ENCODE measurements around the gene PUSL1.

The PUSL1 gene

DNA sequence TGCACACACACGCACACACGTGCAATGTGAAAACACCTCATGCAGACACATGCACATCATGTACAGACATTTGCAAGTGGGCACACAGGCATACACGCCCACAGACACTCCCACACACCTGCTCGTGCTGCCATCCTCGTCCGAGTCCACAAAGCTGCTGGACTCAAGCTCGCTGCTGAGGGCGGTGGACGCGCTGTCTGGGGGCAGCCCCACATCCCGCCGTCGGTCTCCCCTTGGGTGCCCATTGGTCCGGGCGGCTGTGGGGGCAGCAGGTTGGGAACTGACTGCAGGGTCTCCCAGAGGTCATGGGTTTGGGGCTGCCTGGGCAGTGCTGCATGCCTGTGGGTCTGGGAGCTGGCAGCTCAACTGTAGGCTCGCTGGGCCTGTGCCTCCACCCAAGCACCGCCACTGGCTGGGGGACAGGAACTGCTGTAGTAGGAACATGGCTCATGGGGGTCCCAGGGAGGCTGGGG is 33.2 kb downstream of the PUSL1 start:
- DNase-seq (ENCODE audit: low spot score) = no peak
- TF ChIP-seq, protein P1, sequence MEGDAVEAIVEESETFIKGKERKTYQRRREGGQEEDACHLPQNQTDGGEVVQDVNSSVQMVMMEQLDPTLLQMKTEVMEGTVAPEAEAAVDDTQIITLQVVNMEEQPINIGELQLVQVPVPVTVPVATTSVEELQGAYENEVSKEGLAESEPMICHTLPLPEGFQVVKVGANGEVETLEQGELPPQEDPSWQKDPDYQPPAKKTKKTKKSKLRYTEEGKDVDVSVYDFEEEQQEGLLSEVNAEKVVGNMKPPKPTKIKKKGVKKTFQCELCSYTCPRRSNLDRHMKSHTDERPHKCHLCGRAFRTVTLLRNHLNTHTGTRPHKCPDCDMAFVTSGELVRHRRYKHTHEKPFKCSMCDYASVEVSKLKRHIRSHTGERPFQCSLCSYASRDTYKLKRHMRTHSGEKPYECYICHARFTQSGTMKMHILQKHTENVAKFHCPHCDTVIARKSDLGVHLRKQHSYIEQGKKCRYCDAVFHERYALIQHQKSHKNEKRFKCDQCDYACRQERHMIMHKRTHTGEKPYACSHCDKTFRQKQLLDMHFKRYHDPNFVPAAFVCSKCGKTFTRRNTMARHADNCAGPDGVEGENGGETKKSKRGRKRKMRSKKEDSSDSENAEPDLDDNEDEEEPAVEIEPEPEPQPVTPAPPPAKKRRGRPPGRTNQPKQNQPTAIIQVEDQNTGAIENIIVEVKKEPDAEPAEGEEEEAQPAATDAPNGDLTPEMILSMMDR (IDR thresholded peaks at IDR 0.05; ENCODE audit: borderline replicate concordance, control extremely low read depth, extremely low read depth, insufficient read depth, missing control alignments) = no peak
- in situ Hi-C loops (cut with MboI; ENCODE audit: low sequenced_read_pairs, unreplicated experiment) = no loop called here

DNA sequence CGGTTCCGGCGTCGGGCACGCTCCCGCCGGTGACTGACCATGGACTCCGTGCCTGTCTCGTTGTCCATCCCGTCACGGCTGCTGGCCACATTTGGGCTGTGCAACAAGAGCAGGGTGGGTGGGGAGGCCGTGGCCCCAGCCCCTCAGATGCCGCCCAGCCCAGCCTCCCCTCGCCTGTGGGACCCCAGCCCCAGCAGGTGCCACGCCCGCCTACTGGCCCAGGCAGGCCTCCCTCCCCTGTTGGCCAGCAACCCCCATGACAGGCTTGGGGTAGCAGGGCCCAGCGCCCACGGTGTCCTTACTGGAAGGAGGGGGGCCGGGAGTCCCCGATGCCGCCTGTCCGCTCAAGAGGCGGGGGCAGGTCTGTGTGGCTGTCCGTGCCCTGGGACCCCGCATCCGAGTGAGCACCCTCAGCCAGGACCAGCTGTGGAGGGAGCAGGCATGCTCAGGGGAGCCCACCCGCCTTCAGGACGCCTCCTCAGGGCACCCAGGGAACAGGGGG is 33.7 kb downstream of the PUSL1 start:
- DNase-seq (ENCODE audit: low spot score) = no peak
- in situ Hi-C loops (cut with MboI; ENCODE audit: low sequenced_read_pairs, unreplicated experiment) = no loop called here
- TF ChIP-seq, protein P1 (IDR thresholded peaks at IDR 0.05; ENCODE audit: borderline replicate concordance, control extremely low read depth, extremely low read depth, insufficient read depth, missing control alignments) = no peak

DNA sequence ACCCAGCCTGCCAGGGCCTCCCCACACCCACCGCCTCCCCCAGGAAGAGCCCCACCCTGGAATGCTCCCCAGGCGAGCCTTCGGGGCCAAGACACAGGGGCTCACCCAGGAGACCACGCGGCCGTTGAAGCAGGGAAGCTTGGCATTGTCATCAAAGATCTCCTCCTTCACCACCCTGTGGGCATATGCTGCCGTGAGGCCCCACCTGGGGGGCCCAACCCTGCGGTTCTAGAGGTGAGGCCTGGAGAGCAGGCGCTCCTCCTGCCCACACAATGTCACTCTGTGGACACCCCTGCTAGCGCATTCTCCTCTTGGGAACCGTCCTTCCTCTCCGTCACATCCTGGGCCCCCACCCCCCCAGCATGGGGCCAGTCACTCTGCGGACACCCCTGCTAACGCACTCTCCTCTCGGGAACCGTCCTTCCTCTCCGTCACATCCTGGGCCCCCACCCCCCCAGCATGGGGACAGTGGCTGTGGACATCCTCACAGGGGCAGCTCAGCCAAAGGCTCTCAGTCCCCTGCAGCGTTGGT is 34.3 kb downstream of the PUSL1 start:
- in situ Hi-C loops (cut with MboI; ENCODE audit: low sequenced_read_pairs, unreplicated experiment) = no loop called here
- no peak for DNase-seq (ENCODE audit: low spot score)
- TF ChIP-seq, protein P1 (IDR thresholded peaks at IDR 0.05; ENCODE audit: borderline replicate concordance, control extremely low read depth, extremely low read depth, insufficient read depth, missing control alignments) = no peak

DNA sequence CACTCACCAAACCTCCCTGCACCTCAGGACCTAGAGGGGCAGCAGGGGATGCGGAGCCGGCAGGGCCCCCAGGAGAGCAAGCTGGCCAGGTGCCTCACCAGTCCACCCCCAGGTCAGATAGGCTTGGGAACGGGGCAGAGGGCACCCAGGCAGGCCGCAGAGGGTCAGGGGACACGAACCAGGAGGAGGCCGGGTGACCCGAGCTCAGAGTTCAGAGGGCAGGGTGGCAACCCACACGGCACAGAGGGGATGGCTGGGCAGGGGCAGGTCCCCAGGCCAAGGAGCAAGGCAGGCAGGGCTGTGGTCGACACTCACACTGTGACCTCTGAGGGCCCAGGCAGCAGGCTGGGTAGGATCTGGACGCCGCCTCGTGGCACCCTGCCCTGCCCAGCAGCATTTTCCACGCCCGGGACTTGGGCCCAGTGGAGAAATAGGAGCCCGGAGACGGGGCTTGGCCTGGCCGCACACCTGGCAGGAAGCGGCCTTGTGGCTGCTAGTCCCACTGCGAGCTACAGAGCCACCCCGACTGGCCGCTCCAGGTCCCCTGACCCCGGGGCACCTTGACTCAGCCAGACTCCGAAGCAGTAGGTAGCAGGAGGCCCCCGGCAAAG is 35.5 kb downstream of the PUSL1 start:
- no peak for DNase-seq (ENCODE audit: low spot score)
- in situ Hi-C loops (cut with MboI; ENCODE audit: low sequenced_read_pairs, unreplicated experiment) = no loop called here
- TF ChIP-seq, protein P1 (IDR thresholded peaks at IDR 0.05; ENCODE audit: borderline replicate concordance, control extremely low read depth, extremely low read depth, insufficient read depth, missing control alignments) = no peak

DNA sequence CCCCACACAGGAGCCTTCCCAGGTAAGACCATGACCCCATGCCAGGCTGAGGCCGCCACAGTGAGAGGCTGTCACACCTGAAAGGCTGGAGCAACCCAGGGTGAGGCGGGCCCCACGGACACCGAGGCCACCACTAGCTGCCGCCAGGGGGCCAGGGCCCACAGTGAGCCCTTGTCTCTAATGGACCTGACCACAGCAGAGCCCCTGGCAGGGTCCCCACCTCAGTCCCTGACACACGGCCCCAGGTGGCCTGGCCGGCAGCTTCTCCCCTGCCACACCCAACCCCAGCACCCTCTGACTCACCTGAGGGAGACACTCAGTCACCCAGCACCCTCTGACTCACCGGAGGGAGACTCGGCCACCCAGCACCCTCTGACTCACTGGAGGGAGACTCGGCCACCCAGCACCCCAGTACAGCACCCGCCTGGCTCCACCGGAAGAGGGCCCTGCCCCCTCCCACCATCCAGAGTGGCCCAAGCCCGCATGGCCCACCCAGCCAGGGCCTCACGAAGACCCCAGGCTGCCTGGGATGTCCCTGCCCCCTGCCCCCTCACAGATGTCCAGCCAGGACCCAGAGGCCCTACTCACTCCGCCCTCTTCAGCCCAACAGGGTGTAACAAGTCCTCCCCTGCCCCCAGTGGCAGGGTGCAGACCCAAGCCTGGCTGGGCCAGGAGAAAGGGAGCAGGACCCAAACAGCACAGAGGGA is 36.4 kb downstream of the PUSL1 start:
- in situ Hi-C loops (cut with MboI; ENCODE audit: low sequenced_read_pairs, unreplicated experiment) = no loop called here
- TF ChIP-seq, protein P1 (IDR thresholded peaks at IDR 0.05; ENCODE audit: borderline replicate concordance, control extremely low read depth, extremely low read depth, insufficient read depth, missing control alignments) = no peak
- DNase-seq (ENCODE audit: low spot score) = no peak

DNA sequence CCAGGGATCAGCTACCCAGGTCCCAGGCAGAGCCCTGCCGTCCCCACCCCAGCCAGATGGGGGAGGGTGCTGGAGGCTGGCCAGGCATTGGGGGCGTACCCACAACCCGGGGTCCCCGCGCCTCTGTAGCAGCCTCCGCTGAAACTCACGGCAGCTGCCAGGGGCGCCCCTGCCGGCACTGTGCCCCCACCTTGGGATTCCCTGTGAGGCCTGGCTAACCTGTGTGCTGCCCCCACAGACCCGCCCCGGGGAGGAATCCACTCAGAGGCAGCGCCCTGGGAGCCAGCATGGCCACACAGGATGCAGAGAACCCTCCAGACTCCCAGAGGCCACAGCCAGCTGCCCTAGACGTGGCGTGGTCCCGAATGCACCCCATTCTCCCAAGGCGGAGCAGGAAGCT is 37.0 kb downstream of the PUSL1 start:
- in situ Hi-C loops (cut with MboI; ENCODE audit: low sequenced_read_pairs, unreplicated experiment) = no loop called here
- TF ChIP-seq, protein P1 (IDR thresholded peaks at IDR 0.05; ENCODE audit: borderline replicate concordance, control extremely low read depth, extremely low read depth, insufficient read depth, missing control alignments) = no peak
- DNase-seq (ENCODE audit: low spot score) = no peak
